GM19372 (cell line): Measurements from ENCODE around the gene MAP2.
"Not testable (repeated sequence)": the region's sequence is repeated elsewhere in the genome, so short reads cannot be mapped to it uniquely, and the experiment has no call there.

Experiments used
- ATAC-seq: cut with Tn5 transposase; IDR thresholded peaks from one replicate; pipeline ENCODE4 v1.9.1; 2021; ENCODE audit warnings: mild to moderate bottlenecking, low read depth, moderate library complexity; ENCODE audit not compliant: unreplicated experiment

Gene MAP2

GRCh38 chr2:209584472-209584871, 160.6 kb downstream of the MAP2 start:
- no peak for ATAC-seq

GRCh38 chr2:209584915-209585314, 161.1 kb downstream of the MAP2 start:
- no peak for ATAC-seq

GRCh38 chr2:209591021-209591420, 167.2 kb downstream of the MAP2 start:
- ATAC-seq: no peak

GRCh38 chr2:209592106-209592505, 168.3 kb downstream of the MAP2 start:
- ATAC-seq: no peak

GRCh38 chr2:209593930-209594329, 170.1 kb downstream of the MAP2 start:
- no peak for ATAC-seq

- no peak for ATAC-seq
These were observed 172.4 kb downstream of the MAP2 start for GRCh38 chr2:209596262-209596661.

- ATAC-seq: not testable (repeated sequence)
These were observed 174.4 kb downstream of the MAP2 start for GRCh38 chr2:209598227-209598626.

GRCh38 chr2:209600341-209601171, 176.7 kb downstream of the MAP2 start:
- no peak for ATAC-seq

- no peak for ATAC-seq
These were observed 177.7 kb downstream of the MAP2 start for GRCh38 chr2:209601497-209601896.

GRCh38 chr2:209602259-209602658, 178.4 kb downstream of the MAP2 start:
- no peak for ATAC-seq

GRCh38 chr2:209609531-209609930, 185.7 kb downstream of the MAP2 start:
- ATAC-seq: no peak

GRCh38 chr2:209610631-209611030, 186.8 kb downstream of the MAP2 start:
- no peak for ATAC-seq

- no peak for ATAC-seq
These were observed 189.9 kb downstream of the MAP2 start for GRCh38 chr2:209613649-209614305.

- no peak for ATAC-seq
These were observed 191.0 kb downstream of the MAP2 start for GRCh38 chr2:209614690-209615369.

GRCh38 chr2:209619782-209620181, 195.9 kb downstream of the MAP2 start:
- no peak for ATAC-seq

GRCh38 chr2:209624192-209624938, 200.5 kb downstream of the MAP2 start:
- no peak for ATAC-seq

GRCh38 chr2:209629597-209629996, 205.8 kb downstream of the MAP2 start:
- no peak for ATAC-seq

GRCh38 chr2:209633911-209634310, 210.1 kb downstream of the MAP2 start:
- ATAC-seq: no peak

- ATAC-seq: no peak
These were observed 212.2 kb downstream of the MAP2 start for GRCh38 chr2:209636076-209636475.

- no peak for ATAC-seq
These were observed 213.4 kb downstream of the MAP2 start for GRCh38 chr2:209637293-209637692.

- no peak for ATAC-seq
These were observed 214.5 kb downstream of the MAP2 start for GRCh38 chr2:209638346-209638745.
